GM12878 (cell line): ENCODE measurements around the gene IGF1R.

Experiments
- BACH1 ChIP-seq: fragments of 450-650 bp; IDR thresholded peaks from 2 replicates; pipeline ENCODE4 v1.6.1; 2017; ENCODE audit warnings: mild to moderate bottlenecking, borderline replicate concordance
- CHD1 ChIP-seq: IDR thresholded peaks from 2 replicates; pipeline ENCODE4 v1.6.1; 2012; ENCODE audit warnings: low read depth, low read length, improper control_type of control experiment
- CREM ChIP-seq: IDR thresholded peaks from 2 replicates; pipeline ENCODE4 v1.6.1; 2014; ENCODE audit warnings: antibody characterized with exemption, low read depth
- EZH2 ChIP-seq: IDR thresholded peaks from 2 replicates; pipeline ENCODE4 v1.6.1; 2012; ENCODE audit warnings: low read depth, mild to moderate bottlenecking, control low read depth, inconsistent platforms, low read length, borderline replicate concordance; ENCODE audit not compliant: control insufficient read depth
- GABPA ChIP-seq: IDR thresholded peaks from 2 replicates; pipeline ENCODE4 v1.6.1; 2014; ENCODE audit warnings: antibody characterized with exemption, low read depth, mild to moderate bottlenecking, inconsistent platforms
- PAX8 ChIP-seq: fragments of 450-650 bp; IDR thresholded peaks from 2 replicates; pipeline ENCODE4 v1.6.1; 2017; ENCODE audit warnings: mild to moderate bottlenecking, moderate library complexity
- POLR2A ChIP-seq: IDR thresholded peaks from 2 replicates; pipeline ENCODE4 v1.6.1; 2011; ENCODE audit warnings: low read depth, mild to moderate bottlenecking, low read length
- SIN3A ChIP-seq: IDR thresholded peaks from 2 replicates; pipeline ENCODE4 v1.6.1; 2012; ENCODE audit warnings: low read depth, low read length, improper control_type of control experiment
- SPI1 ChIP-seq: IDR thresholded peaks from 2 replicates; pipeline ENCODE4 v1.6.1; 2011; ENCODE audit warnings: low read depth, mild to moderate bottlenecking, low read length, moderate library complexity, borderline replicate concordance; ENCODE audit not compliant: insufficient read depth
- STAT1 ChIP-seq: fragments of 450-650 bp; conservative IDR thresholded peaks from 2 replicates; pipeline ENCODE4 v1.6.1; 2014; ENCODE audit warnings: antibody characterized with exemption, mild to moderate bottlenecking
- TCF7 ChIP-seq: IDR thresholded peaks from 2 replicates; pipeline ENCODE4 v1.6.1; 2014; ENCODE audit warnings: antibody characterized with exemption, borderline replicate concordance
- TF ChIP-seq, protein P1 (sequence below): fragments of 450-650 bp; IDR thresholded peaks from 2 replicates; pipeline ENCODE4 v1.6.1; 2014; ENCODE audit warnings: mild to moderate bottlenecking
- TF ChIP-seq, protein P2 (sequence below), 3 experiments: IDR thresholded peaks in 2 of 3; conservative IDR thresholded peaks in 1 of 3; 2 replicates each; pipeline ENCODE4 v1.5.1; 2011; ENCODE audit warnings: low read depth in 3 of 3, low read length in 3 of 3, mild to moderate bottlenecking in 3 of 3, control low read depth in 2 of 3, moderate library complexity in 2 of 3, inconsistent platforms in 1 of 3, mixed read lengths in 1 of 3; ENCODE audit not compliant: control insufficient read depth in 2 of 3, insufficient read depth in 1 of 3; ENCODE audit errors: extremely low read depth in 1 of 3

DNA sequence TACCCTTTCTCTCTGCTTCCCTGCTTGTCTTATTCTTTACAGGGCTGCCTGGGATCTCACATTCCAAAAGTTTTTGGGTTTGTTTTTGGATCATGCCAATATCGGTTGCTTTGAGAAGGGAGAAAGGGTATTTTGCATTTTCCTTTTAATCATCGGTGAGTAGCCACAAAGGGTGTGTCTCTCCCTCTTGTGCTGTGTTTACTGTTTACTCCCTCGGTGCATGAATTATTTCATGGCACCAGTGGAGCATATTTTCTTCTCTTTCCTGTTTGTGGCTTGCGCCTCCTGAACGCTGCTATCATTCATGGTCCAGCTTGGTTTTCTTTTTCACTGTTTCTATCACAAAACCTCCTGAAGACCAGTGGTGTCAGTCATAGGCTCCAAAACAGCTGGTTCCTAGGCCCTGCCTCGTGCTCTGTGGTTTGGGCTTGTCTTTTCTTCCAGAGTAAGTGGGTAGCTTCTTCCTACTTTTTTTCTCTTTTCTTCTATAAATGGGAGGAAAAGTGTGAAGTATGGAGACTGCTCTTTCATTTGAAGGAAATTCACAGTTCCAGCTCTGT, 54.9 kb downstream of the IGF1R start:
- no peak for TF ChIP-seq POLR2A
- TF ChIP-seq, protein P1, sequence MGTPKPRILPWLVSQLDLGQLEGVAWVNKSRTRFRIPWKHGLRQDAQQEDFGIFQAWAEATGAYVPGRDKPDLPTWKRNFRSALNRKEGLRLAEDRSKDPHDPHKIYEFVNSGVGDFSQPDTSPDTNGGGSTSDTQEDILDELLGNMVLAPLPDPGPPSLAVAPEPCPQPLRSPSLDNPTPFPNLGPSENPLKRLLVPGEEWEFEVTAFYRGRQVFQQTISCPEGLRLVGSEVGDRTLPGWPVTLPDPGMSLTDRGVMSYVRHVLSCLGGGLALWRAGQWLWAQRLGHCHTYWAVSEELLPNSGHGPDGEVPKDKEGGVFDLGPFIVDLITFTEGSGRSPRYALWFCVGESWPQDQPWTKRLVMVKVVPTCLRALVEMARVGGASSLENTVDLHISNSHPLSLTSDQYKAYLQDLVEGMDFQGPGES: no peak
- no peak for TF ChIP-seq GABPA
- TF ChIP-seq CREM: no peak
- TF ChIP-seq CHD1: no peak
- TF ChIP-seq BACH1: no peak
- TF ChIP-seq PAX8: no peak
- no peak for TF ChIP-seq SIN3A
- no peak for TF ChIP-seq TCF7
- no peak for TF ChIP-seq SPI1
- TF ChIP-seq, protein P2, sequence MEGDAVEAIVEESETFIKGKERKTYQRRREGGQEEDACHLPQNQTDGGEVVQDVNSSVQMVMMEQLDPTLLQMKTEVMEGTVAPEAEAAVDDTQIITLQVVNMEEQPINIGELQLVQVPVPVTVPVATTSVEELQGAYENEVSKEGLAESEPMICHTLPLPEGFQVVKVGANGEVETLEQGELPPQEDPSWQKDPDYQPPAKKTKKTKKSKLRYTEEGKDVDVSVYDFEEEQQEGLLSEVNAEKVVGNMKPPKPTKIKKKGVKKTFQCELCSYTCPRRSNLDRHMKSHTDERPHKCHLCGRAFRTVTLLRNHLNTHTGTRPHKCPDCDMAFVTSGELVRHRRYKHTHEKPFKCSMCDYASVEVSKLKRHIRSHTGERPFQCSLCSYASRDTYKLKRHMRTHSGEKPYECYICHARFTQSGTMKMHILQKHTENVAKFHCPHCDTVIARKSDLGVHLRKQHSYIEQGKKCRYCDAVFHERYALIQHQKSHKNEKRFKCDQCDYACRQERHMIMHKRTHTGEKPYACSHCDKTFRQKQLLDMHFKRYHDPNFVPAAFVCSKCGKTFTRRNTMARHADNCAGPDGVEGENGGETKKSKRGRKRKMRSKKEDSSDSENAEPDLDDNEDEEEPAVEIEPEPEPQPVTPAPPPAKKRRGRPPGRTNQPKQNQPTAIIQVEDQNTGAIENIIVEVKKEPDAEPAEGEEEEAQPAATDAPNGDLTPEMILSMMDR (IDR thresholded peaks at IDR 0.05 in 2 of 3, conservative IDR thresholded peaks at IDR 0.05 in 1 of 3; ENCODE audit: control insufficient read depth in 2 of 3, extremely low read depth in 1 of 3, insufficient read depth in 1 of 3, low read depth in 3 of 3, low read length in 3 of 3): no peak
- TF ChIP-seq EZH2: no peak
- no peak for TF ChIP-seq STAT1
